IMR-90 (cell line): ENCODE measurements around the gene CTSC. TPM values are rescaled to one million over a fixed set of nuclear protein-coding genes. Genes with fewer than 3 reads are reported as not detected.

Experiments used
- ATAC-seq: fragments of 200-7000 bp; cut with Tn5 transposase; 2 replicates; pipeline ENCODE4 v1.9.1; 2020; ENCODE audit warnings: low read depth, mild to moderate bottlenecking, moderate library complexity
- BruUV-seq: library from RNA; stranded (reverse); fragments of 400-500 nt; replicated peaks from 2 replicates; lab custom pipeline; 2021; lab: Mats Ljungman, UMichigan
- CTCF ChIA-PET: fragments of 300-600 bp; formaldehyde crosslinking; extraction: SDS; loops from one replicate; lab custom pipeline; 2021; ENCODE audit warnings: antibody characterized with exemption; lab: Yijun Ruan, JAX
- POLR2A ChIA-PET: fragments of 300-600 bp; sonication (Branson Sonifier 250); formaldehyde crosslinking; loops from one replicate; lab custom pipeline; 2022; ENCODE audit warnings: antibody characterized with exemption; ENCODE audit not compliant: unreplicated experiment; lab: Charles Lee
- DNase-seq: peaks from one replicate; pipeline ENCODE4 v3.0.0; 2013
- H2AFZ ChIP-seq: replicated peaks from 2 replicates; pipeline ENCODE3; 2013; ENCODE audit warnings: low read length, mild to moderate bottlenecking; ENCODE audit not compliant: poor library complexity
- H2AK5ac ChIP-seq: 2 replicates; pipeline ENCODE4 v1.6.1; 2013; ENCODE audit warnings: low read depth, low read length, inconsistent platforms
- H2AK9ac ChIP-seq: replicated peaks from 2 replicates; pipeline ENCODE3; 2013; ENCODE audit warnings: mild to moderate bottlenecking, low read depth, low read length, moderate library complexity; ENCODE audit not compliant: poor library complexity
- H2BK120ac ChIP-seq: 2 replicates; pipeline ENCODE4 v1.6.1; 2013; ENCODE audit warnings: low read depth, low read length, inconsistent platforms
- H2BK15ac ChIP-seq: 3 replicates; pipeline ENCODE4 v1.6.1; 2013; ENCODE audit warnings: low read depth, low read length, inconsistent platforms
- H2BK20ac ChIP-seq: 2 replicates; pipeline ENCODE4 v1.6.1; 2013; ENCODE audit warnings: low read depth, mild to moderate bottlenecking, inconsistent platforms, low read length, moderate library complexity
- H2BK5ac ChIP-seq: 2 replicates; pipeline ENCODE4 v1.6.1; 2013; ENCODE audit warnings: mild to moderate bottlenecking, low read depth, low read length, inconsistent platforms; ENCODE audit not compliant: poor library complexity, severe bottlenecking
- H3K14ac ChIP-seq: replicated peaks from 2 replicates; pipeline ENCODE4 v1.6.1; 2013; ENCODE audit warnings: low read depth, low read length, inconsistent platforms
- H3K18ac ChIP-seq: 2 replicates; pipeline ENCODE4 v1.6.1; 2013; ENCODE audit warnings: low read depth, low read length, control low read depth
- H3K23ac ChIP-seq: 2 replicates; pipeline ENCODE4 v1.6.1; 2013; ENCODE audit warnings: low read depth, low read length, inconsistent platforms
- H3K27ac ChIP-seq: 2 replicates; pipeline ENCODE4 v1.5.1; 2013; ENCODE audit warnings: mild to moderate bottlenecking, control low read depth, low read length; ENCODE audit not compliant: insufficient read depth
- H3K27me3 ChIP-seq: 2 replicates; pipeline ENCODE4 v1.6.1; 2013; ENCODE audit warnings: low read length; ENCODE audit not compliant: control insufficient read depth, insufficient read depth
- H3K36me3 ChIP-seq: 2 replicates; pipeline ENCODE4 v1.6.1; 2013; ENCODE audit warnings: low read length, mixed read lengths; ENCODE audit not compliant: control insufficient read depth, insufficient read depth
- H3K4ac ChIP-seq: 2 replicates; pipeline ENCODE4 v1.6.1; 2013; ENCODE audit warnings: low read depth, low read length, inconsistent platforms
- H3K4me1 ChIP-seq: 2 replicates; pipeline ENCODE4 v1.6.1; 2013; ENCODE audit warnings: low read length, mixed read lengths; ENCODE audit not compliant: control insufficient read depth, insufficient read depth
- H3K4me2 ChIP-seq: 2 replicates; pipeline ENCODE4 v1.6.1; 2013; ENCODE audit warnings: low read depth, mild to moderate bottlenecking, control low read depth, low read length, moderate library complexity
- H3K4me3 ChIP-seq: 2 replicates; pipeline ENCODE4 v1.5.1; 2013; ENCODE audit warnings: low read depth, mild to moderate bottlenecking, control low read depth, low read length, moderate library complexity; ENCODE audit not compliant: insufficient read depth
- H3K56ac ChIP-seq: 2 replicates; pipeline ENCODE4 v1.6.1; 2013; ENCODE audit warnings: low read length, inconsistent platforms; ENCODE audit not compliant: insufficient read depth; ENCODE audit errors: extremely low read depth
- H3K79me1 ChIP-seq, 2 experiments: 2 replicates each; pipeline ENCODE4 v1.6.1; 2013; ENCODE audit warnings: low read length in 2 of 2, inconsistent platforms in 1 of 2, low read depth in 1 of 2
- H3K9ac ChIP-seq: 2 replicates; pipeline ENCODE4 v1.6.1; 2013; ENCODE audit warnings: low read depth, low read length, control low read depth
- H3K9me1 ChIP-seq: 2 replicates; pipeline ENCODE4 v1.6.1; 2013; ENCODE audit warnings: low read length, inconsistent platforms; ENCODE audit not compliant: insufficient read depth
- H3K9me3 ChIP-seq: 2 replicates; pipeline ENCODE4 v1.6.1; 2013; ENCODE audit warnings: low read length; ENCODE audit not compliant: control insufficient read depth, insufficient read depth
- H4K20me1 ChIP-seq: 2 replicates; pipeline ENCODE4 v1.6.1; 2013; ENCODE audit warnings: low read length, inconsistent platforms; ENCODE audit not compliant: insufficient read depth
- H4K5ac ChIP-seq: 2 replicates; pipeline ENCODE4 v1.6.1; 2013; ENCODE audit warnings: mild to moderate bottlenecking, low read depth, low read length, control low read depth
- H4K8ac ChIP-seq, 2 experiments: 2 replicates each; pipeline ENCODE4 v1.6.1; 2013; ENCODE audit warnings: low read depth in 2 of 2, low read length in 2 of 2, control low read depth in 1 of 2, inconsistent platforms in 1 of 2
- H4K91ac ChIP-seq: 2 replicates; pipeline ENCODE4 v1.6.1; 2013; ENCODE audit warnings: low read depth, low read length, inconsistent platforms; ENCODE audit not compliant: insufficient read depth
- CEBPB ChIP-seq: IDR thresholded peaks from 2 replicates; pipeline ENCODE4 v1.6.1; 2012; ENCODE audit warnings: low read depth, low read length, improper control_type of control experiment
- CHD1 ChIP-seq: IDR thresholded peaks from 2 replicates; pipeline ENCODE4 v1.6.1; 2012; ENCODE audit warnings: low read depth, low read length, improper control_type of control experiment
- CTCF ChIP-seq: conservative IDR thresholded peaks from 2 replicates; pipeline ENCODE4 v1.5.1; 2012; ENCODE audit warnings: mild to moderate bottlenecking, low read depth, low read length, improper control_type of control experiment
- ELK1 ChIP-seq: fragments of 150-350 bp; IDR thresholded peaks from 2 replicates; pipeline ENCODE4 v1.6.1; 2016; ENCODE audit warnings: low read depth, mild to moderate bottlenecking, low read length, moderate library complexity, borderline replicate concordance
- FOS ChIP-seq: fragments of 150-350 bp; IDR thresholded peaks from 2 replicates; pipeline ENCODE4 v1.6.1; 2016; ENCODE audit warnings: low read depth, low read length
- MAFK ChIP-seq: IDR thresholded peaks from 2 replicates; pipeline ENCODE4 v1.6.1; 2012; ENCODE audit warnings: low read depth, low read length, improper control_type of control experiment
- MAZ ChIP-seq: IDR thresholded peaks from 2 replicates; pipeline ENCODE4 v1.6.1; 2012; ENCODE audit warnings: low read depth, mild to moderate bottlenecking, low read length, improper control_type of control experiment, moderate library complexity, borderline replicate concordance
- MXI1 ChIP-seq: IDR thresholded peaks from 2 replicates; pipeline ENCODE4 v1.6.1; 2012; ENCODE audit warnings: low read depth, mild to moderate bottlenecking, low read length, moderate library complexity, borderline replicate concordance
- NFE2L2 ChIP-seq: fragments of 150-350 bp; IDR thresholded peaks from 2 replicates; pipeline ENCODE4 v1.6.1; 2016; ENCODE audit warnings: low read depth, mild to moderate bottlenecking, low read length
- RAD21 ChIP-seq: IDR thresholded peaks from 2 replicates; pipeline ENCODE4 v1.6.1; 2012; ENCODE audit warnings: low read length, improper control_type of control experiment
- RCOR1 ChIP-seq: IDR thresholded peaks from 2 replicates; pipeline ENCODE4 v1.6.1; 2012; ENCODE audit warnings: mild to moderate bottlenecking, low read length, improper control_type of control experiment; ENCODE audit not compliant: insufficient replicate concordance
- SMC3 ChIP-seq: fragments of 150-350 bp; IDR thresholded peaks from 2 replicates; pipeline ENCODE4 v1.6.1; 2016; ENCODE audit warnings: low read depth, mild to moderate bottlenecking, antibody characterized with exemption, low read length, moderate library complexity
- WGBS, 2 experiments: methylation state at CpG; one replicate each; pipeline versions ENCODE4 v1.1.5 to v1.1.7; 2013; ENCODE audit warnings: missing lambda C conversion rate in 2 of 2; ENCODE audit not compliant: insufficient read length in 1 of 2; ENCODE audit errors: extremely low coverage in 2 of 2; 5-methylcytosine and 5-hydroxymethylcytosine counted together
- dilution Hi-C: fragments of 300-500 bp; cut with HindIII; formaldehyde crosslinking; loops from one replicate; pipeline ENCODE4 v1.14.3; 2018; ENCODE audit warnings: low sequenced_read_pairs; ENCODE audit not compliant: unreplicated experiment
- in situ Hi-C: fragments of 300-500 bp; cut with MboI; formaldehyde crosslinking; loops from 3 replicates; pipeline ENCODE4 v1.14.3; 2019; ENCODE audit warnings: low sequenced_read_pairs, inconsistent platforms, mixed read lengths
- intact Hi-C: fragments of 100-400 bp; cut with micrococcal nuclease; formaldehyde crosslinking; loops from 2 replicates; pipeline ENCODE4 v1.10.0; 2022
- polyA plus RNA-seq, 3 experiments: library from polyadenylated mRNA; depleted of rRNA; stranded (reverse); fragments of >200 nt; gene quantifications; 2 replicates each; pipeline ENCODE4 v1.2.3, GENCODE V29; 2012; ENCODE audit warnings: low replicate concordance in 1 of 3
- total RNA-seq: library from RNA; depleted of rRNA; stranded (reverse); fragments of >200 nt; gene quantifications from 2 replicates; pipeline ENCODE4 v1.2.3, GENCODE V29; 2012

Gene CTSC
- total and polyA plus RNA-seq, 2 of the 4 experiments (the other 2 are of a cell fraction) = 208 to 299 TPM

GRCh38 chr11:88312628-88313027 is 24.9 kb downstream of the CTSC start:
- intact Hi-C loops = no loop called here
- Histone ChIP-seq H4K91ac (peak overlapping the region; percentile 0; the same call in 1 of the 2 replicates), H3K36me3 (peaks cover 19% of the 10 kb centered on the region), H3K9me3 (no peaks in the 10 kb centered on the region), H2AK5ac (0 out of 2 replicates have a peak overlapping the region, but pooled peaks have one; percentile 10), H3K27ac (peak overlapping the region; percentile 27; the same call in 1 of the 2 replicates), H2BK15ac (no peak overlapping the region; the same call in 2 of the 3 replicates), H4K20me1 (no peaks in the 10 kb centered on the region), H3K56ac (no peak overlapping the region), H2BK120ac (peak overlapping the region; percentile 6; the same call in 1 of the 2 replicates), H3K14ac (no peak overlapping the region), H2BK5ac (no peak overlapping the region), H3K4me2 (peak overlapping the region; percentile 17; the same call in 1 of the 2 replicates), H3K9ac (no peak overlapping the region), H3K23ac (0 out of 2 replicates have a peak overlapping the region, but pooled peaks have one; percentile 7), H3K27me3 (no peaks in the 10 kb centered on the region), H2BK20ac (peak overlapping the region; percentile 32; the same call in 1 of the 2 replicates), H3K4me1 (peaks cover 15% of the 10 kb centered on the region), H4K5ac (peak overlapping the region; percentile 44; the same call in 1 of the 2 replicates), H2AK9ac (no peak overlapping the region), H3K79me1 (peaks cover 0 to 36% of the 10 kb centered on the region in 2 experiments; a peak in 3 of 4 replicates), H3K18ac (peak overlapping the region; percentile 31), H3K9me1 (peaks cover 3% of the 10 kb centered on the region; the same call in 1 of the 2 replicates), H3K4me3 (no peak overlapping the region), H2AFZ (no peak overlapping the region), H3K4ac (peak overlapping the region; percentile 19; the same call in 1 of the 2 replicates), H4K8ac (no peak overlapping the region)
- DNase-seq = no peak
- dilution Hi-C loops = no loop called here
- peak; percentile 48 for ATAC-seq
- no TSS peak for BruUV-seq
- in situ Hi-C loops = loop anchor here (25.0 kb wide), 1 partner anchor 225 kb away; no protein-coding TSS in a partner anchor
- ChIA-PET POLR2A (no interaction called here), CTCF (interaction anchor here (1.0 kb wide), 1 partner anchor 231 kb away, joined by 3 read pairs; no protein-coding TSS in a partner anchor)
- WGBS, 2 experiments = no CpG with 5 or more reads among the region's 1 CpG
- TF ChIP-seq SMC3 (no peak), RCOR1 (no peak), CTCF (no peak), RAD21 (no peak), MAZ (no peak), ELK1 (no peak), CEBPB (no peak), FOS (no peak), CHD1 (no peak), MXI1 (no peak), MAFK (no peak), NFE2L2 (no peak)
